ENCODE measurements around the gene PHF24. TPM values are rescaled to one million over a fixed set of nuclear protein-coding genes. Genes with fewer than 3 reads are reported as not detected.

Gene PHF24
- 0.08 to 0.19 TPM (median 0.14 TPM) in 5 replicates for total RNA-seq (2022; extraction: Qiagen RNA extraction)

GRCh38 chr9:34957492-34958410, at the start of gene PHF24:
Gene PHF24 (plus strand): TSS chr9:34958285. CDS start chr9:34971299, 13,014 bp downstream.

GRCh38 chr9:34989003-34989945, 31.2 kb downstream of the PHF24 start, which contains the start of gene DNAJB5:
Gene DNAJB5 (plus strand): TSS chr9:34989745. CDS start chr9:34990631, 886 bp downstream.

Other genes with a start within 250 kb of the PHF24 start
- not detected in 5 replicates for gene CCL21, start 248.1 kb upstream of the PHF24 start, total RNA-seq (2022; extraction: Qiagen RNA extraction)
- gene DNAJB5, start 31.5 kb downstream of the PHF24 start, total RNA-seq (2022; extraction: Qiagen RNA extraction), result 11.7 to 13.9 TPM (median 13.0 TPM) in 5 replicates
- 233 to 308 TPM (median 293 TPM) in 5 replicates for gene VCP, start 114.3 kb downstream of the PHF24 start, total RNA-seq (2022; extraction: Qiagen RNA extraction)
- gene FANCG, start 121.7 kb downstream of the PHF24 start, total RNA-seq (2022; extraction: Qiagen RNA extraction), result 31.3 to 48.0 TPM (median 47.2 TPM) in 5 replicates
- gene PIGO, start 138.3 kb downstream of the PHF24 start, total RNA-seq (2022; extraction: Qiagen RNA extraction), result 36.4 to 47.2 TPM (median 46.2 TPM) in 5 replicates
- 200 to 254 TPM (median 236 TPM) in 5 replicates for gene STOML2, start 144.8 kb downstream of the PHF24 start, total RNA-seq (2022; extraction: Qiagen RNA extraction)
- gene ATOSB, start 157.6 kb downstream of the PHF24 start, total RNA-seq (2022; extraction: Qiagen RNA extraction), result 8.8 to 14.3 TPM (median 11.8 TPM) in 5 replicates
- 9.2 to 13.5 TPM (median 12.8 TPM) in 5 replicates for gene UNC13B, start 203.7 kb downstream of the PHF24 start, total RNA-seq (2022; extraction: Qiagen RNA extraction)